KOPT-K1 (cell line): Measurements from ENCODE around the gene DTNB.
A peak's percentile ranks its signal among the peaks of the same experiment; 100 is the strongest.
"Not testable (repeated sequence)": the region's sequence is repeated elsewhere in the genome, so short reads cannot be mapped to it uniquely, and the experiment has no call there.

Experiments
- H3K27ac ChIP-seq: fragments of 200-600 bp; sonication (generic); 2 replicates; pipeline ENCODE4 v1.5.1; 2016; ENCODE audit warnings: antibody characterized with exemption, mild to moderate bottlenecking, low read depth, low read length; ENCODE audit not compliant: poor library complexity, severe bottlenecking
- H3K36me3 ChIP-seq: fragments of 200-600 bp; sonication (generic); 2 replicates; pipeline ENCODE4 v1.5.1; 2017; ENCODE audit warnings: antibody characterized with exemption, mild to moderate bottlenecking, low read length, moderate library complexity; ENCODE audit not compliant: insufficient read depth
- H3K9me3 ChIP-seq: fragments of 200-600 bp; sonication (generic); 2 replicates; pipeline ENCODE4 v1.5.1; 2017; ENCODE audit warnings: antibody characterized with exemption, low read length, mild to moderate bottlenecking; ENCODE audit not compliant: insufficient read depth, poor library complexity, severe bottlenecking

Gene DTNB

DNA sequence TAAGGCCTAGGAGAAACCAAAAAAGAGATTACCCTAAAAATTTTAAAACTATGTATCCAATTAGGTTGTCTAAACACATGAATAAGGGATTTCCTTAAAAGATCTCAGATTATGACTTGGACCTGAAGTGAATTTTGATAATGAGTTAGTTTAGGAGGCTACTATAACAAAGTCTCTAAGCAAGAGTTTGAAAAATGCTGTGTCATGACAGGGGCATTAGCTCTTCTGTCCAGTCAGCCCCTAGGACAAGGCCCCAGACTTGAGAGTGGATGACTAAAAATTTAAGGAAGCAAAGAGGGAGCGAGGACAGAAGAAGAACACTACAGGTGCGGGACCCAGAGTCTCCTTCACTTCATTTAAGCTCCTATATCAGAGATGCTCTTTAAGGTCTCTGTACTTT, 135.9 kb downstream of the DTNB start:
- no peaks in the 10 kb centered on the region for H3K36me3 ChIP-seq
- H3K27ac ChIP-seq: no peak overlapping the region
- peaks cover 17% of the 10 kb centered on the region for H3K9me3 ChIP-seq

DNA sequence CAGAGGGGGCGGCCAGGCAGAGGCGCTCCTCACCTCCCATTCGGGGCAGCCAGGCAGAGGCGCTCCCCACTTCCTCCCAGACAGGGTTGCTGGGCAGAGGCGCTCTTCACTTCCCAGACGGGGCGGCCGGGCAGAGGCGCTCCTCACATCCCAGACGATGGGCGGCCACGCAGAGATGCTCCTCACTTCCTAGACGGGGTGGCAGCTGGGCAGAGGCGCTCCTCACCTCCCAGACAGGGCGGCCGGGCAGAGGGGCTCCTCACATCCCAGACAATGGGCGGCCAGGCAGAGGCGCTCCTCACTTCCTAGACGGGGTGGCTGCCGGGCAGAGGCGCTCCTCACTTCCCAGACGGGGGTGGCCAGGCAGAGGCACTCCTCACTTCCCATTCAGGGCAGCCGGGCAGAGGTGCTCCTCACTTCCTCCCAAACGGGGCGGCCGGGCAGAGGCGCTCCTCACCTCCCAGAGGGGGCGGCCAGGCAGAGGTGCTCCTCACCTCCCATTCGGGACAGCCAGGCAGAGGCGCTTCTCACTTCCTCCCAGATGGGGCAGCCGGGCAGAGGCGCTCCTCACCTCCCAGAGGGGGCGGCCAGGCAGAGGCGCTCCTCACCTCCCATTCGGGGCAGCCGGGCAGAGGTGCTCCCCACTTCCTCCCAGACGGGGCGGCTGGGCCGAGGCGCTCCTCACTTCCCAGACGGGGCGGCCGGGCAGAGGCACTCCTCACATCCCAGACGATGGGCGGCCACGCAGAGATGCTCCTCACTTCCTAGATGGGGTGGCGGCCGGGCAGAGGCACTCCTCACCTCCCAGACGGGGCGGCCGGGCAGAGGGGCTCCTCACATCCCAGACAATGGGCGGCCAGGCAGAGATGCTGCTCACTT, 137.7 kb downstream of the DTNB start:
- H3K27ac ChIP-seq: not testable (repeated sequence)
- H3K9me3 ChIP-seq: peaks cover 17% of the 10 kb centered on the region

DNA sequence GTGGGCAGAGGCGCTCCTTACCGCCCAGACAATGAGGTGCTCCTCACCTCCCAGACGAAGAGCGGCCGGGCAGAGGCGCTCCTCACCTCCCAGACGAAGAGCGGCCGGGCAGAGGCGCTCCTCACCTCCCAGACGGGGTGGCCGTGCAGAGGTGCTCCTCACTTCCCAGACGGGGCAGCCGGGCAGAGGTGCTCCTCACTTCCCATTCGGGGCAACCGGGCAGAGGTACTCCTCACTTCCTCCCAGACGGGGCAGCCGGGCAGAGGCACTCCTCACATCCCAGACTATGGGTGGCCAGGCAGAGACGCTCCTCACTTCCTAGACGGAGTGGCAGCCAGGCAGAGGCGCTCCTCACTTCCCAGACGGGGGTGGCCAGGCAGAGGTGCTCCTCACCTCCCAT, 138.4 kb downstream of the DTNB start:
- not testable (repeated sequence) for H3K36me3 ChIP-seq, H3K27ac ChIP-seq
- H3K9me3 ChIP-seq: peaks cover 17% of the 10 kb centered on the region

More for the DNA sequence above, 137.7 kb downstream of the DTNB start:
- not testable (repeated sequence) for H3K36me3 ChIP-seq

GRCh38 chr2:25534455-25534854, 138.9 kb downstream of the DTNB start:
- Histone ChIP-seq H3K9me3 (peaks cover 17% of the 10 kb centered on the region), H3K36me3 (no peaks in the 10 kb centered on the region), H3K27ac (no peak overlapping the region)

DNA sequence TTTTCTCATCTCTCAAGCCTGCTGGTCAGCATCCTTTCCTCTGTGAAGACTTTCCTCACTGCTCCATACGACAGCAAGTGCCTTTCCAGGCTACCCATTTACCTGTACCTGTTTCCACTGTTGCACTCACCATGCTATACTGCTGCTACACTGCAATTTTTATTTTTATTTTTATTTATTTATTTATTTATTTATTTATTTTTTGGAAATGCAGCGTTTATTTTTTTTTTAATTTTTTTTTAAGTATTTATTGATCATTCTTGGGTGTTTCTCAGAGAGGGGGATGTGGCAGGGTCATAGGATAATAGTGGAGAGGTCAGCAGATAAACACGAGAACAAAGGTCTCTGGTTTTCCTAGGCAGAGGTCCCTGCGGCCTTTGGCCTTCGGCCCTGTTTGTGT, 139.6 kb downstream of the DTNB start:
- peaks cover 17% of the 10 kb centered on the region for H3K9me3 ChIP-seq
- not testable (repeated sequence) for H3K27ac ChIP-seq, H3K36me3 ChIP-seq

DNA sequence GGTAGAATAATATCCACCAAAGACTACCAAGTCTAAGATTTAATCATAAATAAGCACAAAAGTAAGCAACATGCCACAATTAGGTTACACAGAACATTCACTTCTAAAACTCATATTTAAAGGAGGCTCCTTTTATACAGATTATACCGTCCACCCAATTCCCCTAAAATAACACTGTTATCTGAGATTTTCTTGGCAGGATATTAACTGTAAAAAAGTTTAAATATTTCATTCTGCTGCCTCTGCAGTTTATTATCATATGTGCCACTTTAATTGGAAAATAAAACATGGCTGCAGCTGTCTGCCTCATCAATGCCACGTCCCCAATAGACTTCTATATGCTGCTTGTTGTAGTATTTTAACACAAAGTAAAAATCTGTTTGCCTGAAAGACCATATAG, 140.9 kb downstream of the DTNB start:
- Histone ChIP-seq H3K36me3 (no peaks in the 10 kb centered on the region), H3K9me3 (peaks cover 17% of the 10 kb centered on the region), H3K27ac (no peak overlapping the region)

DNA sequence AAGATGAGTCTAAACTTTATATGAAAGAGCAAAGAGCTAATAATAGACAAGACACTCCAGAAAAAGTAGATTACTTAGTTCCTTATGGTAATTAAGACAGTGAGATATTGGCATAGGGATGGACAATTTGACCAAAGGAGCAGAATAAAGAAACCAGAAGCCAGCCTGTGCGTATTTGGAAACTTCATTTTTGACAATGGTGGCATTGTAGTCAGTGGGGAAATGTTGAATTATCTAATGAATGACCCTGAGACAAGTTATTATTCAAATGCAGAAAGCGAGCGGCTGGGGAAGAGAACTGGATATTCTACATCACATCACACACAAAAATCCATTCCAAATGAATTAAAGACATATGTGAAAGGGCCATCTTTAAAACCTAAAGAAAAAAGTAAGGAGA, 144.3 kb downstream of the DTNB start:
- Histone ChIP-seq H3K27ac (no peak overlapping the region), H3K36me3 (no peaks in the 10 kb centered on the region), H3K9me3 (no peaks in the 10 kb centered on the region)

DNA sequence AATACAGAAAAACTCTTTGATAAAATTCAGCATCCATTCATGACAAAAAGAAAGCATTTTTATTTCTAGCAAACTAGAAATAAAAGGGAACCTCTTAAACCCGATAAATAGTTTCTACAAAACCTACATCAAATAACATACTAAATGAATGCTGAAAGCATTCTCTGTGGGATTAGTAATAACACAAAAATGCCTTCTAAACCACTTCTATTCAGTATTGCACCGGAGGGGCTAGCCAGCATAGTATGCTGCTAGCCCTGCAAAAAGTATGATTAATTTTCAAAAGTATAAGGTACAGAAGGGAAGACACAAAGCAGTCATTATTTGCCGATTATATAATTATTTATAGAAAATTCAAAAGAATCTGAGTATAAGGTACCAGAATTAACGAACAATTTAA, 145.2 kb downstream of the DTNB start:
- no peak overlapping the region for H3K27ac ChIP-seq

GRCh38 chr2:25524507-25524906, 148.9 kb downstream of the DTNB start:
- Histone ChIP-seq H3K9me3 (no peaks in the 10 kb centered on the region), H3K27ac (no peak overlapping the region), H3K36me3 (no peaks in the 10 kb centered on the region)

More for the DNA sequence above, 145.2 kb downstream of the DTNB start:
- Histone ChIP-seq H3K9me3 (no peaks in the 10 kb centered on the region), H3K36me3 (no peaks in the 10 kb centered on the region)

GRCh38 chr2:25523060-25523459, 150.3 kb downstream of the DTNB start:
- Histone ChIP-seq H3K27ac (no peak overlapping the region), H3K9me3 (no peaks in the 10 kb centered on the region), H3K36me3 (no peaks in the 10 kb centered on the region)

GRCh38 chr2:25521665-25522387, 151.6 kb downstream of the DTNB start:
- Histone ChIP-seq H3K9me3 (no peaks in the 10 kb centered on the region), H3K36me3 (no peaks in the 10 kb centered on the region), H3K27ac (peak overlapping the region; percentile 30)

GRCh38 chr2:25521126-25521525, 152.3 kb downstream of the DTNB start:
- H3K27ac ChIP-seq: no peak overlapping the region
- no peaks in the 10 kb centered on the region for H3K36me3 ChIP-seq
- no peaks in the 10 kb centered on the region for H3K9me3 ChIP-seq

GRCh38 chr2:25517701-25518100, 155.7 kb downstream of the DTNB start:
- no peaks in the 10 kb centered on the region for H3K36me3 ChIP-seq
- H3K9me3 ChIP-seq: no peaks in the 10 kb centered on the region
- H3K27ac ChIP-seq: no peak overlapping the region

DNA sequence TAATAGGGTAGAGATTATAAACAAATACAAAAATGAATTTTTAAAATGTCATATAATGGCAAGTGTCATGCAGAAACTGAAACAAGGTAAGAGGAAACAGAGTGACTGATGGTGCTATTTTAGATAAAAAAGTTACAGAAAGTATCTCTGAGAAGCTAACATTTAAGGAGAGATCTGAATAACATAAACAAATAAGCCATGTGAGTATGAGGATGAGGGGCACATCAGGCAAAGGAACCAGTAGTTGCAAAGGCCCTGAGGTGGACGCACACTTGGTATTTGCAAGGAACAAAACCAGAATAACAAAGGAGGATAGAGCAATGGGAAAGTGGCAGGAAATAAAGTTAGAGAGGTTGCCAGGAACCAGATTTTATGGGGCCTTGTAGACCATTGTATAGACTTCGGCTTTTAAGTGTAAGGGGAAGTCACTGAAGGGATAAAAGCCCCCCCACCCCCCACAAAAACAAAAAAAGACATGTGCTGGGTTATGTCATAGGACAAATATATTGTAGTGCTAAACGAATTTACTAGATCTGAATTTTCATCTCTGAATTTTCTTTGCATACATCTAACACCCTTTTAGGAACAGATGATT, 159.2 kb downstream of the DTNB start:
- no peak overlapping the region for H3K27ac ChIP-seq

DNA sequence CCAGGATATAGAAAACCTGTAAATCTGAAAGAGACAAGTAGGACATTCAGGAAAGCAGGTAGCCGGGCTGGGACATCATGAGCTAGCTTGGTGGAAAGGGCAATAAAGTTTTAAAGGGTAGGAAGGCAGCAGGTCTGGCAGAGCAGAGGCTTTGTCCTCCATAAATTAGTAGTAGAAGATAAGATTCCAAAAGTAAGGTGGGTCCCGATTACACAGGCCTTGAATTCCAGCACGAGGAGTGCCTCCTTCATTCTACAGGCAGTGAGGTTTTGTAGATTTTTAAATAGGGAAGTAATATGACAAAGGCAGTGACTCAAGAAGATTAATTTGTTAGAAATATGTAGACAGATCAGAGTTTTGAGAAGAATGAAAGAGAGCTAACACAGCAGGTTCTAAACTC, 160.7 kb downstream of the DTNB start:
- Histone ChIP-seq H3K27ac (no peak overlapping the region), H3K9me3 (no peaks in the 10 kb centered on the region), H3K36me3 (no peaks in the 10 kb centered on the region)

More for the DNA sequence above, 159.2 kb downstream of the DTNB start:
- no peaks in the 10 kb centered on the region for H3K36me3 ChIP-seq
- no peaks in the 10 kb centered on the region for H3K9me3 ChIP-seq
